ENCODE data around the gene SOX6.

GRCh38 chr11:16121853-16122252 lies 234.5 kb downstream of the SOX6 start:
- no peak for TF ChIP-seq CTCF (IDR thresholded peaks at IDR 0.05)
- TF ChIP-seq POLR2AphosphoS5 (IDR thresholded peaks at IDR 0.05), result no peak
